Ovary (tissue), 9 donors: Measurements from ENCODE around the gene ZNF443. TPM values are rescaled to one million over a fixed set of nuclear protein-coding genes. Genes with fewer than 3 reads are reported as not detected.

Source experiments
- DNase-seq, 5 donors: peaks; one replicate each; pipeline ENCODE4 v3.0.0-alpha.2; 2019 to 2020
- H3K27ac ChIP-seq, 2 donors: fragments of 200-600 bp; one replicate each; pipeline versions ENCODE4 v1.5.1 to v1.8.0; 2019 to 2022
- H3K27me3 ChIP-seq: fragments of 200-600 bp; one replicate; pipeline ENCODE4 v1.8.0; 2022
- H3K36me3 ChIP-seq: fragments of 200-600 bp; sonication (generic); one replicate; pipeline ENCODE4 v1.5.1; 2019
- H3K4me1 ChIP-seq: one replicate; pipeline ENCODE4 v1.8.1; 2013; ENCODE audit warnings: mild to moderate bottlenecking, moderate library complexity; ENCODE audit not compliant: insufficient read depth
- H3K4me3 ChIP-seq: fragments of 200-600 bp; sonication (generic); one replicate; pipeline ENCODE4 v1.5.1; 2017
- H3K9me3 ChIP-seq, 2 donors: fragments of 200-600 bp in 1 of 2; sonication (generic) in 1 of 2; one replicate each; pipeline versions ENCODE4 v1.5.1 to v1.8.1; 2013 to 2019; ENCODE audit warnings: mild to moderate bottlenecking in 1 of 2, moderate library complexity in 1 of 2
- EP300 ChIP-seq: sonication (generic); formaldehyde crosslinking; IDR thresholded peaks from one replicate; pipeline ENCODE4 v1.6.1; 2017; ENCODE audit warnings: antibody characterized with exemption
- POLR2A ChIP-seq: fragments of 450-650 bp; IDR thresholded peaks from one replicate; pipeline ENCODE4 v1.6.1; 2017; ENCODE audit warnings: antibody characterized with exemption, mild to moderate bottlenecking, moderate library complexity
- WGBS, 3 donors: extraction: QIAGEN DNeasy Blood & Tissue Kit in 1 of 3; methylation state at CpG; one replicate each; pipeline versions ENCODE4 v1.1.5 to v1.1.7; 2013 to 2017; 5-methylcytosine and 5-hydroxymethylcytosine counted together
- intact Hi-C, 4 donors: fragments of 100-400 bp; cut with DNase I; formaldehyde crosslinking; loops; one replicate each; pipeline versions ENCODE4 v1.11.0 to v1.15.1; 2022 to 2023
- polyA plus RNA-seq, 2 donors: library from polyadenylated mRNA; stranded (reverse); fragments of 200-250 nt in 1 of 2; fragments of 350-450 nt in 1 of 2; fragmentation: Illumina TruSeq in 1 of 2; extraction: RNeasy Lipid Tissue Mini Kit (QIAGEN cat#74804) in 1 of 2; gene quantifications; one replicate each; pipeline ENCODE4 v1.2.3, GENCODE V29; 2013 to 2014
- total RNA-seq, 7 donors: library from RNA; depleted of rRNA in 2 of 7; stranded (reverse); fragments of >200 nt in 2 of 7; fragmentation: NEBNext Ultra II Directional in 3 of 7; extraction: Animal tissue kit (Norgen Biotek cat#: 25700) in 3 of 7; gene quantifications; one replicate each; pipeline versions ENCODE4 v1.1.0 to v1.2.4, GENCODE V29; 2016 to 2023
- TF ChIP-seq, protein P1 (sequence below), 3 donors: fragments of 450-650 bp in 2 of 3; fragments of 200-600 bp in 1 of 3; IDR thresholded peaks; one replicate each; pipeline versions ENCODE4 v1.5.1 to v1.8.0; 2016 to 2022; ENCODE audit warnings: antibody characterized with exemption in 3 of 3, mild to moderate bottlenecking in 1 of 3
- donor health status: DM: no; HTN: no; CAD: no; lungs with moderate emphysema.
- donor health status: DM: no; HTN: no; CAD: no.
- donor health status: Bipolar disorder and iron deficiency.
- donor health status: DM: yes; HTN: yes; CAD: no.
- donor health status: DM: no; HTN: no; CAD: no.
- donor health status: DM: yes; HTN: yes; CAD: no.

Gene ZNF443
- total and polyA plus RNA-seq, 9 donors, result 2.1 to 5.7 (median 4.4) TPM

GRCh38 chr19:12380444-12380737, 60.4 kb downstream of the ZNF443 start:
- TF ChIP-seq POLR2A (no peak), EP300 (no peak)
- TF ChIP-seq, protein P1, sequence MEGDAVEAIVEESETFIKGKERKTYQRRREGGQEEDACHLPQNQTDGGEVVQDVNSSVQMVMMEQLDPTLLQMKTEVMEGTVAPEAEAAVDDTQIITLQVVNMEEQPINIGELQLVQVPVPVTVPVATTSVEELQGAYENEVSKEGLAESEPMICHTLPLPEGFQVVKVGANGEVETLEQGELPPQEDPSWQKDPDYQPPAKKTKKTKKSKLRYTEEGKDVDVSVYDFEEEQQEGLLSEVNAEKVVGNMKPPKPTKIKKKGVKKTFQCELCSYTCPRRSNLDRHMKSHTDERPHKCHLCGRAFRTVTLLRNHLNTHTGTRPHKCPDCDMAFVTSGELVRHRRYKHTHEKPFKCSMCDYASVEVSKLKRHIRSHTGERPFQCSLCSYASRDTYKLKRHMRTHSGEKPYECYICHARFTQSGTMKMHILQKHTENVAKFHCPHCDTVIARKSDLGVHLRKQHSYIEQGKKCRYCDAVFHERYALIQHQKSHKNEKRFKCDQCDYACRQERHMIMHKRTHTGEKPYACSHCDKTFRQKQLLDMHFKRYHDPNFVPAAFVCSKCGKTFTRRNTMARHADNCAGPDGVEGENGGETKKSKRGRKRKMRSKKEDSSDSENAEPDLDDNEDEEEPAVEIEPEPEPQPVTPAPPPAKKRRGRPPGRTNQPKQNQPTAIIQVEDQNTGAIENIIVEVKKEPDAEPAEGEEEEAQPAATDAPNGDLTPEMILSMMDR (IDR thresholded peaks at IDR 0.05), result no peak
- intact Hi-C loops, result no loop called here
- peaks cover 0 to 7% of the 10 kb centered on the region in 2 donors for H3K9me3 ChIP-seq
- no peaks in the 10 kb centered on the region for H3K4me1 ChIP-seq
- H3K36me3 ChIP-seq, result no peaks in the 10 kb centered on the region
- no peak overlapping the region for H3K27ac ChIP-seq
- 73 to 91% (median 90%) methylated on average over 2 of the region's 2 CpGs for WGBS, 3 donors
- no peaks in the 10 kb centered on the region for H3K27me3 ChIP-seq
- no peak for DNase-seq
- no peak overlapping the region for H3K4me3 ChIP-seq

DNA sequence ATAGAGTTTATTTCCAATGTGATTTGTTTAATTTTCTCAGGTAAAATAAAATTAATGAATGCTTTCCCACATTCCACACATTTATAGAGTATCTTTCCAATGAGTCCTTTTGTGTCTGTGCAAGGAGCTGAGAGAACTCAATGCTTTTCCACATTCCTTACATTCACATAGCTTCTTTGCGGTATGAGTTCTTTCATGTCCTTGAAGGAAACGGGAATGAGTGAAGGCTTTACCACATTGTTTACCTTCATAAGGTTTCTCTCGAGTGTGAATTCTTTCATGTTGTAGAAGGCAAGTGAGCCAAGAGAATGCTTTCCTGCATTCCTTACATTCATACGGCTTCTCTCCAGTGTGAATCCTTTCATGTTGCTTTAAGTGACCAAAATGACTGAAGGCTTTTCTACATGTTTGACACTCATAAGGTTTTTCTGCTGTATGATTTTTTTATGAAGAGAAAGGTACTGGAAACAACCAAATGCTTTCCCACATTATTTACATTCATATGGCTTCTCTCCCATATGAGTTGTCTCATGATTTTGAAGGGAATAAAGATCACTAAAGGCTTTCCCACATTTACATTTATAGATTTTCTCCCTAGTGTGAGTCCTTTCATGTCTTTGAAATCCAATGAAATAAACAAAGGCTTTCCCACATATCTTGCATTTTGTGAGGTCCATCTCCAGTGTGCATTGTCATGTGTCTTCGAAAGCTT, 60.9 kb downstream of the ZNF443 start:
- Histone ChIP-seq H3K4me3 (no peak overlapping the region), H3K9me3 (peaks cover 0 to 7% of the 10 kb centered on the region in 2 donors), H3K4me1 (no peaks in the 10 kb centered on the region), H3K36me3 (no peaks in the 10 kb centered on the region), H3K27ac (no peak overlapping the region), H3K27me3 (no peaks in the 10 kb centered on the region)
- intact Hi-C loops, result no loop called here
- WGBS, 3 donors, result 84 to 88% (median 87%) methylated on average over 5 of the region's 5 CpGs
- TF ChIP-seq, protein P1 (IDR thresholded peaks at IDR 0.05), result no peak
- TF ChIP-seq EP300, result no peak
- TF ChIP-seq POLR2A, result no peak
- DNase-seq, result no peak

Other genes with a start within 250 kb of the ZNF443 start
- 10 to 100 TPM; 10.1 to 33.3 (median 16.6) TPM for gene ZNF44, start 146.1 kb downstream of the ZNF443 start, total RNA-seq
- gene ZNF44, start 146.1 kb downstream of the ZNF443 start, polyA plus RNA-seq, result 10 to 100 TPM in 1 of 2 donors, 1 to 10 TPM in 1; 9.0 to 11.1 TPM
- 1 to 10 TPM; 2.2 to 7.5 (median 5.8) TPM for gene ZNF563, start 107.4 kb downstream of the ZNF443 start, total RNA-seq
- gene ZNF563, start 107.4 kb downstream of the ZNF443 start, polyA plus RNA-seq, result 1 to 10 TPM; 3.1 to 4.3 TPM
- 10 to 100 TPM in 3 of 7 donors, 1 to 10 TPM in 4; 2.4 to 18.9 (median 9.4) TPM for gene ZNF442, start 75.3 kb downstream of the ZNF443 start, total RNA-seq
- gene ZNF442, start 75.3 kb downstream of the ZNF443 start, polyA plus RNA-seq, result 1 to 10 TPM; 3.6 to 4.3 TPM
- gene ZNF799, start 39.8 kb downstream of the ZNF443 start, total RNA-seq, result 1 to 10 TPM; 3.2 to 7.0 (median 5.1) TPM
- 1 to 10 TPM; 4.0 to 5.1 TPM for gene ZNF799, start 39.8 kb downstream of the ZNF443 start, polyA plus RNA-seq
- 1 to 10 TPM; 3.9 to 9.7 (median 7.6) TPM for gene ZNF709, start 43.8 kb upstream of the ZNF443 start, total RNA-seq
- 1 to 10 TPM; 2.5 to 3.0 TPM for gene ZNF709, start 43.8 kb upstream of the ZNF443 start, polyA plus RNA-seq
- 10 to 100 TPM in 6 of 7 donors, 1 to 10 TPM in 1; 7.9 to 23.2 (median 16.6) TPM for gene ZNF564, start 110.5 kb upstream of the ZNF443 start, total RNA-seq
- gene ZNF564, start 110.5 kb upstream of the ZNF443 start, polyA plus RNA-seq, result 1 to 10 TPM; 7.2 to 8.8 TPM
- gene ZNF490, start 169.8 kb upstream of the ZNF443 start, total RNA-seq, result 10 to 100 TPM in 1 of 7 donors, 1 to 10 TPM in 6; 5.3 to 12.5 (median 7.2) TPM
- 1 to 10 TPM in 1 of 2 donors, under 1 TPM in 1; 0.98 to 3.7 TPM for gene ZNF490, start 169.8 kb upstream of the ZNF443 start, polyA plus RNA-seq
- 10 to 100 TPM; 16.4 to 44.3 (median 35.2) TPM for gene ZNF791, start 169.9 kb upstream of the ZNF443 start, total RNA-seq
- 10 to 100 TPM; 13.6 to 21.7 TPM for gene ZNF791, start 169.9 kb upstream of the ZNF443 start, polyA plus RNA-seq
- gene MAN2B1, start 225.7 kb upstream of the ZNF443 start, total RNA-seq, result 10 to 100 TPM; 17.8 to 63.7 (median 49.8) TPM
- gene MAN2B1, start 225.7 kb upstream of the ZNF443 start, polyA plus RNA-seq, result 10 to 100 TPM; 23.5 to 35.0 TPM
- gene WDR83, start 225.8 kb upstream of the ZNF443 start, total RNA-seq, result 10 to 100 TPM; 10.5 to 15.1 (median 11.9) TPM
- 10 to 100 TPM in 1 of 2 donors, 1 to 10 TPM in 1; 2.8 to 16.3 TPM for gene WDR83, start 225.8 kb upstream of the ZNF443 start, polyA plus RNA-seq
- 100 to 1,000 TPM in 1 of 7 donors, 10 to 100 TPM in 6; 63.7 to 147 (median 89.7) TPM for gene DHPS, start 240.9 kb upstream of the ZNF443 start, total RNA-seq
- gene DHPS, start 240.9 kb upstream of the ZNF443 start, polyA plus RNA-seq, result 10 to 100 TPM; 72.8 to 92.7 TPM
- gene GNG14, start 247.0 kb upstream of the ZNF443 start, total RNA-seq, result not detected
- not detected for gene GNG14, start 247.0 kb upstream of the ZNF443 start, polyA plus RNA-seq